ENCODE results near the gene CDAN1. TPM values are rescaled to one million over a fixed set of nuclear protein-coding genes. Genes with fewer than 3 reads are reported as not detected.
A peak's percentile ranks its signal among the peaks of the same experiment; 100 is the strongest.
"Not testable (repeated sequence)": the region's sequence is repeated elsewhere in the genome, so short reads cannot be mapped to it uniquely, and the experiment has no call there.

CDAN1 gene, protein sequence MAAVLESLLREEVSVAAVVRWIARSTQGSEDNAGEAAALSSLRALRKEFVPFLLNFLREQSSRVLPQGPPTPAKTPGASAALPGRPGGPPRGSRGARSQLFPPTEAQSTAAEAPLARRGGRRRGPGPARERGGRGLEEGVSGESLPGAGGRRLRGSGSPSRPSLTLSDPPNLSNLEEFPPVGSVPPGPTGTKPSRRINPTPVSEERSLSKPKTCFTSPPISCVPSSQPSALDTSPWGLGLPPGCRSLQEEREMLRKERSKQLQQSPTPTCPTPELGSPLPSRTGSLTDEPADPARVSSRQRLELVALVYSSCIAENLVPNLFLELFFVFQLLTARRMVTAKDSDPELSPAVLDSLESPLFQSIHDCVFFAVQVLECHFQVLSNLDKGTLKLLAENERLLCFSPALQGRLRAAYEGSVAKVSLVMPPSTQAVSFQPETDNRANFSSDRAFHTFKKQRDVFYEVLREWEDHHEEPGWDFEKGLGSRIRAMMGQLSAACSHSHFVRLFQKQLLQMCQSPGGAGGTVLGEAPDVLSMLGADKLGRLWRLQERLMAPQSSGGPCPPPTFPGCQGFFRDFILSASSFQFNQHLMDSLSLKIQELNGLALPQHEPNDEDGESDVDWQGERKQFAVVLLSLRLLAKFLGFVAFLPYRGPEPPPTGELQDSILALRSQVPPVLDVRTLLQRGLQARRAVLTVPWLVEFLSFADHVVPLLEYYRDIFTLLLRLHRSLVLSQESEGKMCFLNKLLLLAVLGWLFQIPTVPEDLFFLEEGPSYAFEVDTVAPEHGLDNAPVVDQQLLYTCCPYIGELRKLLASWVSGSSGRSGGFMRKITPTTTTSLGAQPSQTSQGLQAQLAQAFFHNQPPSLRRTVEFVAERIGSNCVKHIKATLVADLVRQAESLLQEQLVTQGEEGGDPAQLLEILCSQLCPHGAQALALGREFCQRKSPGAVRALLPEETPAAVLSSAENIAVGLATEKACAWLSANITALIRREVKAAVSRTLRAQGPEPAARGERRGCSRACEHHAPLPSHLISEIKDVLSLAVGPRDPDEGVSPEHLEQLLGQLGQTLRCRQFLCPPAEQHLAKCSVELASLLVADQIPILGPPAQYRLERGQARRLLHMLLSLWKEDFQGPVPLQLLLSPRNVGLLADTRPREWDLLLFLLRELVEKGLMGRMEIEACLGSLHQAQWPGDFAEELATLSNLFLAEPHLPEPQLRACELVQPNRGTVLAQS
- 22.9 and 29.7 TPM in 2 replicates for total RNA-seq

DNA sequence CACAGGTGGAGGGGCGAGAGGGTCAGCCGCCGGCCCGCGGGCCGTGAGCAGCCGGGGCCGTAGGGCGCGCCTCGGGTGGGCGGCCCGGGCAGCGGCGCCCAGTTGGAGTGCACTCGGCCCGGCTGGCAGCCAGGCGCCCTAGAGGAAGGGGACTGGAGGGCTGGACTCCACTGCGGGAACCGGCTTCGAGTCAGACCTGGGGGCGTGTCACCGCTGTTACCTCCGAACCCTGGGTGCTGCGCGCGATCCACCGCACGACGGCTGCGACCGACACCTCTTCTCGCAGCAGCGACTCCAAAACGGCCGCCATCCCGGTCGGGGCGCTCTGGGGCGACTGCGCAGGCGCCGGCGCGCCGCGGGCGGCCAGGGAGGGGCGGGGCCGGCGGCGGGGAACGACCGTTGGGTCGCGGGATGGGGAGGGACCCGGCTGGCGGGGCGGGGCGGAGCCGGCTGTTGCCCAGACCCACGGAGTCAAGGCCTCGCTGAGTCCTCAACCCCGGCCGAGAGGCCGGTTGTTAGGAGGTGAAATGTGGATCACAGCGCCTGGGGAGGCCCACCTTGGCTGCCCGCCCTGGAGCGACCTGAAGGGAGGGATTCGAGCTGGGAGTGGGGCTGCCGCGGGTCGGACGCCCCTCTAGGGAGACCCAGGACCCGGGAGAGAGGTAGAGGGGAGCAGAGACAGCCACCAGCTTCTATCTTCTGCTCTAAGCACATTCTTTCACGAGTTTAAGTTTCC lies at the start of gene CDAN1:
Gene CDAN1, minus strand, starts transcription at position 336 of the 736 bp plus-strand sequence. Its CDS starts 26 bp downstream, at position 310.
- intact Hi-C loops (cut with micrococcal nuclease) = loop anchor here (1.0 kb wide), 1 partner anchor 184 kb away; no protein-coding TSS in a partner anchor
- peak within 1 kb of the TSS; percentile 83 for H3K4me3 Mint-ChIP-seq

DNA sequence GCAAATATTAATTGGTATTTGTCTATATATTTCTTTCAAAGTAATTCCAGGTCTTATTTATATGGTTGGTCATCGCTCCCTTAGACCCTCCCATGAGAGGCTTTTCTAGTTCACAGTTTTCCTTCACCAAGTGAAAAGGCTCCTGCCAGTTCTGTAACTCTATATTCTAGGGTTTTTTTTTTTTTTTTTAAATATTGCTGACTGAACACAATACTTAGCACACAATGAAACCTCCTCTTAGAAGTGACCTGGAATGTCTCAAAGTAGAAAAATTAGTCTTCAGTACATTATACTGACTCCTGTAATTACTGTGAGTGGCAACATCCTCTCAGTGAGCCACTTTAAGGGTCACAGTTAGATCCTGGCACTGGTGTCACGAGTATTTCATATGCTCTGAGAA lies 48.6 kb upstream of the CDAN1 start:
- intact Hi-C loops (cut with micrococcal nuclease) = no loop called here
- Mint-ChIP-seq H3K27ac (no peak overlapping the region), H3K4me1 (no peaks in the 10 kb centered on the region), H3K27me3 (no peaks in the 10 kb centered on the region), H3K36me3 (ENCODE audit: low read depth) (peaks cover 7% of the 10 kb centered on the region), H3K9me3 (no peaks in the 10 kb centered on the region), H3K4me3 (no peak overlapping the region)
- no peak for DNase-seq

More for the DNA sequence above, at the start of gene CDAN1:
- peaks cover 20% of the 10 kb centered on the region for H3K36me3 Mint-ChIP-seq (ENCODE audit: low read depth)
- H3K4me1 Mint-ChIP-seq = peaks cover 9% of the 10 kb centered on the region
- peak; percentile 97 for DNase-seq
- no peaks in the 10 kb centered on the region for H3K9me3 Mint-ChIP-seq
- H3K27me3 Mint-ChIP-seq = no peaks in the 10 kb centered on the region
- peak within 1 kb of the TSS; percentile 78 for H3K27ac Mint-ChIP-seq

DNA sequence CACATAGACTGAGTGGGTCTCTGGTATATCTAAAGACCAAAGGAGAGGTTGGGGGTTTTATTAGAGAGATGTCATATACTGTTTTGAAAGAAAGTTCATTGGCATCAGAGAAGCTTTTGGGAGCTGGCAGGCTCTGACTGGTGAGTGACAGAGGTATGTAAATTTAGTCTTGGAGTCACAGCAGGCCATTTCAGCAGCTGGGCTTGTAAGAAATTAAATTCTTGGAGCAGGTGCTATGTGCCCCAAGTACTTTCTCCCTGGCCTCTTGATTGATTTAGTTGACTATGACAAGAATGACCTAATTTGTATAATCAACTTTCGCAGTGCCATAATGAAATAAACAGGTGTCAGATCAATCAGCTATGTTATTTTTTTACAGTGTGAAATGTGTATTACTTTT lies 47.8 kb upstream of the CDAN1 start:
- Mint-ChIP-seq H3K27me3 (no peaks in the 10 kb centered on the region), H3K9me3 (no peaks in the 10 kb centered on the region), H3K27ac (no peak overlapping the region), H3K4me3 (no peak overlapping the region), H3K4me1 (no peaks in the 10 kb centered on the region), H3K36me3 (ENCODE audit: low read depth) (peaks cover 5% of the 10 kb centered on the region)
- DNase-seq = no peak
- intact Hi-C loops (cut with micrococcal nuclease) = no loop called here

DNA sequence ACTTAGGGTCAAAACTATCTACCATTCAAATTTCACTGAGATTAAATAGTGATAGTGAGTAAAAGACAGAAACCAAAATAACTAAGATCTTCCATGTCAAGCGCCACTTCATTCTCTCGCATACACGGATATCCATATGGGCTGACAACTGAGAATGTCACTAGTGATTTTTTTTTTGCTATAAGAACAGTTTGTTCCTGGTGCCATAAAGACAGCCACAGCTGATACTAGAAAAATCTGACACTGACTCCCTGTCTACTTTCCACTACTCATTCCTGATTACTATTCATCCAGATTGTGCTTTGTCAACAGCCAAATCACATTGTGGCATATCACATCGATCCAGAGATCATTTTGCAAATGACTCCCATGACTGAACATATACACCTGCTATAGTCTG lies 45.8 kb upstream of the CDAN1 start:
- H3K27me3 Mint-ChIP-seq = no peaks in the 10 kb centered on the region
- H3K9me3 Mint-ChIP-seq = no peaks in the 10 kb centered on the region
- H3K27ac Mint-ChIP-seq = no peak overlapping the region
- DNase-seq = no peak
- H3K36me3 Mint-ChIP-seq (ENCODE audit: low read depth) = peaks cover 5% of the 10 kb centered on the region
- H3K4me1 Mint-ChIP-seq = no peaks in the 10 kb centered on the region
- no peak overlapping the region for H3K4me3 Mint-ChIP-seq
- intact Hi-C loops (cut with micrococcal nuclease) = no loop called here

DNA sequence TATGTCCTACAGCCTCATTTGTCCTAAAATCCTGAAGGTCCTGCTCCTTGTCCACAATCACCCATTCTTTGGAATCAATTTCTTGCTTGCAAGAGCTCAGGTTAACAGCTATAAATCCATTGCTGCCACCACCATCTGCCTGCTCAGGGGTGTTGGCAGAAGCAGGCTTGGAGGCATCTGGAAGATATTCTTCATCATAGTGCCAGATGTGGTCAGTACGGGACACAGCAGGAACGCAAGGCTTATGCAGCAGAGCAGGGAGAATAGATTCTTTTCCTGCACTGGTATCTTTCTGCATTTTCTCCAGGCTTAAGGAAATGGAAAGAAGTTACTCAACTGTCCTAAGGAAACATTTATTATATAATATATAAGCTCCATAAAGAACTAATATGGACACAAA lies 38.5 kb upstream of the CDAN1 start:
- Mint-ChIP-seq H3K27me3 (no peaks in the 10 kb centered on the region), H3K4me1 (no peaks in the 10 kb centered on the region), H3K27ac (no peak overlapping the region), H3K4me3 (no peak overlapping the region), H3K9me3 (peaks cover 1% of the 10 kb centered on the region), H3K36me3 (ENCODE audit: low read depth) (peaks cover 11% of the 10 kb centered on the region)
- intact Hi-C loops (cut with micrococcal nuclease) = no loop called here
- DNase-seq = no peak

DNA sequence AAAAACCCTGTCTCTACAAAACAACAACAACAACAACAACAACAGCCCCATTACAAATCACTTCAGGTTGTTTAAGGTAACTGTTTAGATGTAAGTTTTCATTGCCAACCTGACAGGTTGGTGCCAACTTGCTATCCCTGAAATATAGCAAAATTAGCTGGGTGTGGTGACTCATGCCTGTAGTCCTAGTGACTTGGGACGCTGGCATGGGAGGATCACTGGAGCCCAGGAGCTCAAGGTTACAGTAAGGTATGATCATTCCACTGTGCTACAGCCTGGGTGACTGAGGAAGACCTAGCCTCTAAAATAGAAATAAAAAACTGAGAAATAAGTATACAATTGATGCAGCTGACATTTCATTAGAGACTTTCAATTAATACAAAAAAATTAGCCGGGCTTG lies 36.0 kb upstream of the CDAN1 start:
- H3K36me3 Mint-ChIP-seq (ENCODE audit: low read depth) = peaks cover 22% of the 10 kb centered on the region
- intact Hi-C loops (cut with micrococcal nuclease) = no loop called here
- H3K4me3 Mint-ChIP-seq = no peak overlapping the region
- no peaks in the 10 kb centered on the region for H3K27me3 Mint-ChIP-seq
- H3K9me3 Mint-ChIP-seq = peaks cover 6% of the 10 kb centered on the region
- no peak overlapping the region for H3K27ac Mint-ChIP-seq
- no peaks in the 10 kb centered on the region for H3K4me1 Mint-ChIP-seq
- no peak for DNase-seq

DNA sequence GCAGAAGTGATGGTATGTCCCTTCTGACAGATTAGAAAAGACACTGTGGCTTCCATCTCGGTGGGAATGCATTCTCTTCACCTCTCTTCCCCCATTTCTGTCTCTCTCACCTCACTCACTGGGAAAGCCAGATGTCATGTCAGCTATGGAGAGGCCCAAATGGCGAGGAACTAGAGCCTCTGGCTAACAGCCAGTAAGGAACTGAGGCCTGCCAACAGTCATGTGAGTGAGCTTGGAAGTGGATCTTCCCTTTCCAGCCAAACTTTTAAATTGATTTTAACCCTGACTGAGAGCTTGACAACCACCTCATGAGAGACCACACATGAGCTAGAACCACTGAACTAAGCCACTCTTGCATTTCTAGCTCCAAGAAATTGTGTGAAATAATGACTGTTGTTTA lies 35.2 kb upstream of the CDAN1 start:
- H3K4me1 Mint-ChIP-seq = no peaks in the 10 kb centered on the region
- intact Hi-C loops (cut with micrococcal nuclease) = no loop called here
- DNase-seq = no peak
- peaks cover 22% of the 10 kb centered on the region for H3K36me3 Mint-ChIP-seq (ENCODE audit: low read depth)
- no peaks in the 10 kb centered on the region for H3K27me3 Mint-ChIP-seq
- no peak overlapping the region for H3K27ac Mint-ChIP-seq
- no peak overlapping the region for H3K4me3 Mint-ChIP-seq
- peaks cover 11% of the 10 kb centered on the region for H3K9me3 Mint-ChIP-seq

DNA sequence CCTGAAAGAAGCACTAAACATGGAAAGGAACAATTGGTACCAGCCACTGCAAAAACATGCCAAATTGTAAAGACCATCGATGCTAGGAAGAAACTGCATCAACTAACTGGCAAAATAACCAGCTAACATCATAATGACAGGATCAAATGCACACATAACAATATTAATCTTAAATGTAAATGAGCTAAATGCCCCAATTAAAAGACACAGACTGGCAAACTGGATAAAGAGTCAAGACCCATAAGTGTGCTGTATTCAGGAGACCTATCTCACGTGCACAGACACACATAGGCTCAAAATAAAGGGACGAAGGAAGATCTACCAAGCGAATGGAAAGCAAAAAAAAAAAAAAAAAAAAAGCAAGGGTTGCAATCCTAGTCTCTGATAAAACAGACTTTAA lies 29.2 kb upstream of the CDAN1 start:
- H3K27ac Mint-ChIP-seq; H3K4me3 Mint-ChIP-seq; H3K4me1 Mint-ChIP-seq; H3K27me3 Mint-ChIP-seq; intact Hi-C loops (cut with micrococcal nuclease); DNase-seq: not testable (repeated sequence)
- Mint-ChIP-seq H3K9me3 (peaks cover 34% of the 10 kb centered on the region), H3K36me3 (ENCODE audit: low read depth) (peaks cover 39% of the 10 kb centered on the region)

DNA sequence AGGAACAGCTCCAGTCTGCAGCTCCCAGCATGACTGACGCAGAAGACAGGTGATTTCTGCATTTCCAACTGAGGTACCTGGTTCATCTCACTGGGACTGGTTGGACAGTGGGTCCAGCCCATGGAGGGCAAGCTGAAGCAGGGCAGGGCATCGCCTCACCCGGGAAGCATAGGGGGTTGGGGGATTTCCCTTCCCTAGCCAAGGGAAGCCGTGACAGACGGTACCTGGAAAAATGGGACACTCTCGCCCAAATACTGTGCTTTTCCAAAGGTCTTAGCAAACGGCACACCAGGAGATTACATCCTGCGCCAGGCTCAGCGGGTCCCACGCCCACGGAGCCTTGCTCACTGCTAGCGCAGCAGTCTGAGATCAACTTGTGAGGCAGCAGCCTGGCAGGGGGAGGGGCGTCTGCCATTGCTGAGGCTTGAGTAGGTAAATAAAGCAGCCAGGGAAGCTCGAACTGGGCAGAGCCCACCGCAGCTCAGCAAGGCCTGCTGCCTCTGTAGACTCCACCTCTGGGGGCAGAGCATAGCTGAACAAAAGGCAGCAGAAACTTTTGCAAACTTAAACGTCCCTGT lies 27.3 kb upstream of the CDAN1 start:
- H3K4me3 Mint-ChIP-seq; H3K27ac Mint-ChIP-seq; DNase-seq; intact Hi-C loops (cut with micrococcal nuclease); H3K27me3 Mint-ChIP-seq; H3K4me1 Mint-ChIP-seq: not testable (repeated sequence)
- Mint-ChIP-seq H3K9me3 (peaks cover 39% of the 10 kb centered on the region), H3K36me3 (ENCODE audit: low read depth) (peaks cover 42% of the 10 kb centered on the region)

DNA sequence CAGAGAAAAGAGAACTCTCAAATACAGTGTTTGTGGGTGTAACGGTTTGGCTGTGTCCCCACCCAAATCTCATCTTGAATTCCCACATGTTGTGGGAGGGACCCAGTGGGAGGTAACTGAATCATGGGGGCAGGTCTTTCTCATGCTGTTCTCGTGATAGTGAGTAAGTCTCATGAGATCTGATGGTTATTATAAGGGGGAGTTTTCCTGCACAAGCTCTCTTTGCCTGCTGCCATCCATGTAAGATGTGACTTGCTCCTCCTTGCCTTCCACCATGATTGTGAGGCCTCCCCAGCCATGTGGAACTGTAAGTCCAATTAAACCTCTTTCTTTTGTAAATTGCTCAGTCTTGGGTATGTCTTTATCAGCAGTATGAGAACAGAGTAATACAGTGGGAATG lies 24.9 kb upstream of the CDAN1 start:
- H3K4me1 Mint-ChIP-seq; H3K4me3 Mint-ChIP-seq; H3K27ac Mint-ChIP-seq; intact Hi-C loops (cut with micrococcal nuclease); H3K27me3 Mint-ChIP-seq; DNase-seq: not testable (repeated sequence)
- Mint-ChIP-seq H3K9me3 (peaks cover 33% of the 10 kb centered on the region), H3K36me3 (ENCODE audit: low read depth) (peaks cover 37% of the 10 kb centered on the region)

DNA sequence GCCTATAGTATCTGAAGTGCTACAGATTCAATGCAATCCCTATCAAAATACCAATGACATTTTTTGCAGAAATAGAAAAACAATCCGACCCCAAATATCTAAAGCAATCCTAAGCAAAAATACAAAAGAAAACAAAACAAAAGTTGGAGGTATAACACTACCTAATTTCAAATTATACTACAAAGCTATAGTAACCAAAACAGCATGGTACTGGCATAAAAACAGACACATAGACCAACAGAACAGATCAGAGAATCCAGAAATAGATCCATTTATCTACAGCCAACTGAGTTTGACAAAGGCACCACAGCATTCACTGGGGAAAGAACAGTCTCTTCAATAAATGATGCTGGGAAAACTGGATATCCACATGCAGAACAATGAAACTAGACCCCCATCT lies 23.8 kb upstream of the CDAN1 start:
- Mint-ChIP-seq H3K4me3 (no peak overlapping the region), H3K27me3 (no peaks in the 10 kb centered on the region), H3K9me3 (peaks cover 25% of the 10 kb centered on the region), H3K36me3 (ENCODE audit: low read depth) (peaks cover 33% of the 10 kb centered on the region), H3K4me1 (no peaks in the 10 kb centered on the region), H3K27ac (no peak overlapping the region)
- DNase-seq = no peak
- intact Hi-C loops (cut with micrococcal nuclease) = no loop called here

DNA sequence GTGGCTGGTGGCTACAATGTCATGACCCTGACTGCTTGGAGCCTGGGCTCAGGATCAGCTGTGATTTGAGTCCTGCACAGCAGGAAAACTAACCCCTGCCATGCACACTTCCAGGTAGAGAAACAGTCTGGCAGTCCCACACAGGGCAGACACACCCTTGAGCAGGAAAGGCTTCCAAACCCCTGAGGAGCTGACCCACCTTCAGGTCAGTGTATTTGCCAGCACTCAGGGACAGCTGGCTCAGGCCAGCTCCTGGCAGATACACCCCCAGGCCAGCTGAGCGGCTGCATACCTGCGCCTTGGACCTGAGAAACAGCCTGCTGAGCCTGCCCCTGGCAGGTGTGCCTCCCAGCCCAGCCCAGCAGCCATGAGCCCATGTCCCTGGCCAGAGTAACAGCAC lies 22.2 kb upstream of the CDAN1 start:
- H3K36me3 Mint-ChIP-seq (ENCODE audit: low read depth) = peaks cover 29% of the 10 kb centered on the region
- no peak overlapping the region for H3K4me3 Mint-ChIP-seq
- H3K27me3 Mint-ChIP-seq = no peaks in the 10 kb centered on the region
- peaks cover 19% of the 10 kb centered on the region for H3K9me3 Mint-ChIP-seq
- no peak for DNase-seq
- intact Hi-C loops (cut with micrococcal nuclease) = no loop called here
- no peaks in the 10 kb centered on the region for H3K4me1 Mint-ChIP-seq
- H3K27ac Mint-ChIP-seq = no peak overlapping the region

DNA sequence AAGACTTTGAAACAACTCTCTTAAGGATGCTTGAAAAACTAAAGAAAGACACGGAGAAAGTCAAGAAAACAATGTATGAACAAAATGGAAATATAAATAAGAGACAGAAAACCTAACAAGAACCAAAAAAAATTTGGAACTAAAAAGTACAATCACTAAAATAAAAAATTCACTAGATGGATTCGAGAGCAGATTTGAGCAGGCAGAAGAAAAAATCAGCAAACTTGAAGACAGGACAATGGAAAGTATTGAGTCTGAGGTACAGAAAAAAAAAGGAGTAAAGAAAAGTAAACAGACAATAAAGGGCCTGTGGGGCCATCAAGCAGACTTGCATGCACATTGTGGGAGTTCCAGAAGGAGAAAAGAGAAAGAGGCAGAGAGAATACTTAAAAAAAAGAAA lies 13.4 kb upstream of the CDAN1 start:
- no peak overlapping the region for H3K27ac Mint-ChIP-seq
- H3K27me3 Mint-ChIP-seq = no peaks in the 10 kb centered on the region
- intact Hi-C loops (cut with micrococcal nuclease) = no loop called here
- H3K36me3 Mint-ChIP-seq (ENCODE audit: low read depth) = peaks cover 41% of the 10 kb centered on the region
- no peak for DNase-seq
- peaks cover 15% of the 10 kb centered on the region for H3K9me3 Mint-ChIP-seq
- H3K4me1 Mint-ChIP-seq = no peaks in the 10 kb centered on the region
- no peak overlapping the region for H3K4me3 Mint-ChIP-seq
